Measurements from ENCODE around the gene DIAPH1.

Gene DIAPH1

DNA sequence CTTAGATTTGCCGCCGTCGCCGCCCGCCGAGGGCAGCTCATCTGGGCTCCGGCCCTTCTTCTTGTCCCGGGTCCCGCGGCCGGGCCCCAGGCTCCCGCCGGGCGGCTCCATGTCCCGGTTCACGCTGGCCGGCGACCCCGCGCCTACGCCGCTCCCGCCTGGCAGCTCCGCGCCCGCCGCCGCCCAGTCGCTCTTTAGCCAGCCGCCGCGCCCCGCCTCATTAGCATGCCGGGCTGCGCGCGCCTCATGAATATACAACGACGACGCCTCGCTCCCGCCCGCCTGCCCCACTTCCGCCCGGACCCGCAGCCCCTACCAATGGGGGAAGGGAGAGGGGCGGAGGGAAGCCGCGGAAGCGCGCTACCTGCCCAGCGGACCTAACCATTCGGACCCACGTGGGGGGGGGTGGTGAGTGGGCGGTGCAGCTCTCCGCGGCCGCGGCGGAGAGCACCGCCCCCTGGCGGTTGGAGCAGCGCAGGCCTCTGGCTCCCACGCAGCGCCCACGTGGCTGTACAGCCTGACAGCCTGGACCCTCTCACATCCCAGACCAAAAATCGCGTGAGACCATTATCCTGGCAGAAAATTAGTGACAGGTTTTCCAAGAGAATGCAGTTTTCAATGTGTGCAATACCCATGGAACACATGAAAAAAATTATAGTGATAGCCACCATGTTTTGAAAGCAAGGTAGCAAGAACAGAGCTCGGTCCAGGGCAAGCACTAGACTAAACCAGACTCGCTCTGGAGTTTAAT is at the start of gene DIAPH1:
TSS of gene DIAPH1 (minus strand) at position 197 of the 751 bp plus-strand sequence. CDS start at position 111, 86 bp downstream.
- peak; percentile 96 to 99 (median 99) for DNase-seq (ENCODE audit: low read depth in 2 of 3, low spot score in 1 of 3)

DNA sequence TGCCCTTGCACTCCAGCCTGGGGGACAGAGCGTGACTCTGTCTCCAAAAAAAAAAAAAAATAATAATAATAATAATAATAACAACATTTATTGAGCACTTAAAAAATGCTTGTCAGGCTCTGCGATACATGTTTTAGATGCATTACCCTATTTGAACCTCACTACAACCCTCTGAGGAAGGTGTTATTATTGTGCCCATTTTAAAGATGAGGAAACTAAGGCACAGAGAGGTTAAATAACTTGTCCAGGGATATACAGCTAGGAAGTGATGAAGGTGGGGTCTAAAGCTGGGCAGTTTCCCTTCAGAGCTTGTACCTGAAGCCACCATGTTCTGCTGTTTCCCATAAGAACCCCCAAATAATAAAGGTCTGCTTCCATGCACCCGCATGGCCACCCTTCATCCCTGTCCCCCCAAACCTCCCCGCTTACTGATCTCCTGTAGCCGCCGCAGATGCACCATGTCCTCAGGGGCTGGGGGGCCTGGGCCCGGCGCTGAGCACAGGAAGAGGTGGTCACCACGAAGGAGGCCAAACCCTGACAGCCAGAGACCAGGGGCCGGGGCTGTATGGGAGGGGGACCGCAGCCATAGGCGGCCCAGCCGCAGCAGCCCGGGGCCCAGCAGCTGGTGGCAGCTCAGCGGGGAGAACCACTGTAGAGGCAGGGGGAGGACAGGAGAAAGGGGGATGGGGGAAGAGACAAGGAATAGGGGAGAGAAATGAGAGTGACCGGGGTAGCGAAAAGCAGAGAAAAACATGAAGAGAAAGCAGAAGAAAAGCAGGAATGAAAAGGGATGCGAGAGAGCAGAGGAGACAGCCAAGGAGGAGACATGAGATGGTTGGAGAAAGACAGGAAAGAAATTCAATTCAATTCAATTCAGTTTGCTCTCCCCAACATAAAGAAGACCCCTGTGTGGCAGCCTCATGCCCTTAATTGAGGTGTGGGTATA is 47.5 kb upstream of the DIAPH1 start:
- no peak for DNase-seq (ENCODE audit: low read depth in 2 of 3, low spot score in 1 of 3)

DNA sequence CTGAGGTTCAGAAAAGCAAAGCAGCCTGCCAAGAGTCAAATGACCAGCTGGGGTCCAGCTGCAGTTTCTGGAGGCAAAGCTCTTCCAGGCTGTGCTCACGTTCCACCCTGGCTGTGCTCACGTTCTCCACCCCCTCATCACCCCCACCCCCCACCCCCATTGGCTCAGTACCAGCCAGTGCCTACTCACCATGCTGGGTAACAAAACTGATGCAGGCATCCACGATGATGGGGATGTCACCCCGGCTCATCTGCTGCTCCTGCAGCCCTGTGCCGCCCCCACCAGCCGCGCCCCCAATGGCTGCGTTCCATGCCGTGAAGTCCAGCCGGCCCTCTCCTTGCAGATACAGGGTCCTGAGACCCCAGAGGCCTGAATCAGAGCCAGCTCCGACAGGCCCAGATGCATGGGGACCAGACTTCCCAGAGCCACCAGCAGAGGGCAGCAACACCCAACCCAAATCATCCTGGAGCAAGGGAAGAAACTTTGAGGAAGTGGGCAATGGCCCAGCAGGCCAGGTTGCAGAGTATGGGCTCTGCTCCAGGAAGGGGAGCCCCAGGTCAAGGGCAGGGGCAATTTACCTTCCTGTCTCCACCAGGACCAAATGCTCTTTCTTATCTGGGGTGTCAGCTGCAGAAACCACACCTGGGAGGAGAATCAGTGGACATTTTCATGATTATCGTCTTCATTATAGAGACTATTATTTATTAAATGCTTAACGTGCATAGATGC is 46.1 kb upstream of the DIAPH1 start:
- peak; percentile 59 to 80 (median 66) for DNase-seq (ENCODE audit: low read depth in 2 of 3, low spot score in 1 of 3)

DNA sequence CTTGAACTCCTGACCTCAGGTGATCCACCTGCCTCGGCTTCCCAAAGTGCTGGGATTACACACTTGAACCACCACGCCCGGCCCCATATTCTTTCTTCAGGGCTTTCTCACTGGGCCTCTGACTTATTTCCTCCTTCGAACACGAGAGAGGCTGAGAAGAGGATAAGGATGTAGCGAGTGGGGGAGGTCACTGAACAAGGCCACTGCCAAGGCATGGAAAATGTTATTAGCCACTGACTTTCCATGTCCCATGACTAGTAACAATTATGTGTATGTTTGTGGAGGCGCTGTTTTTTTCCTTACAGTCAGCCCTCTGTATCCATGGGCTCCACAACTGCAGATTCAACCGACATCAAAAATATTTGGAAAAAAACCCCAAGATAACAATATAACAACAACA is 44.7 kb upstream of the DIAPH1 start:
- no peak for DNase-seq (ENCODE audit: low read depth in 2 of 3, low spot score in 1 of 3)

DNA sequence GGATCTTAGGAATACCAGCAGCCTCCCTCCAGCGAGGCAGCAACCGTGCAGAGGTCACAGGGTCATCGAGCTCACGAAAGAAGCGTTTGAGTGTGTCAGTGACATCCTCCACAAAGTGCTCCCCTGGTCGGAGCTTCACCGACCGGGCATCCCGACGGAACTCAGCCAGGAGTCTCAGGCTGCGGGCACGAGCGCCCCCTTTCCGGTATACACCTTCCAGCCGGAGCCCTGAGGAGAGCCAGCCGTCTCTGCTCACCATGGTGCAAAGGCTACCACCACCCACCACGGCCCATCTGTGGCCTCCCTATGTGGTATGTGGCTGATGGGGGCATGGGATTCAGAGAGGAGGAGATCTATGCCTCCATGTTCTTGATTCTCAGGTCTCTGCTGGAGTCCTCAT is 43.2 kb upstream of the DIAPH1 start:
- DNase-seq (ENCODE audit: low read depth in 2 of 3, low spot score in 1 of 3) = no peak

DNA sequence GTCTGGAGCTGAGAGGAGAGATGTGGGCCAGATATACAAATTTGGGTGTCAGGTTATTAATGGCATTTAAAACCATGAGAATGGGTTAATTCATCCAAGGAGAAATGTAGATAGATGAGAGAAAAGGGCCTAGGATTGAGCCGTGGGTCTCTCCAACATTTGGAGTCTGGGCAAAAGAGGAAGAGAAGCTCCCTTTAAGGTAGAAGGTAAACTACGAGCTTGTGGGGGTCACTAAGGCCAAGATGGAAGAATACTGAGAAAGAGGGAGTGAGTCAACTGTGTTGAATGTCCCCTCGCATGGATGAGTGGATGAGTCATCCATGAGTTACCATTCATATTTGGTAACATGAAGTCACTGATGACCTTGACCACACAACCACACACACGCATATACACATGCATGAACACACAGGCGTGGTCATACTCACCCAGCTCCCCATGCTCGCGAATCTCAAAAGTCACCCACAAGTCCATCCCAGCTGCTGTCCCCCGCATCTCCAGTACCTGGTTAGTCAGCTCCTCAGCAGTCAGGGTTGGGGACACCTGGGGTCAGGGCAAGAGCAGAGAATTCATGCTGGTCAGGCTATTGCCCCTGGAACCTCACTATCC is 39.2 kb upstream of the DIAPH1 start:
- DNase-seq (ENCODE audit: low read depth in 2 of 3, low spot score in 1 of 3) = no peak

DNA sequence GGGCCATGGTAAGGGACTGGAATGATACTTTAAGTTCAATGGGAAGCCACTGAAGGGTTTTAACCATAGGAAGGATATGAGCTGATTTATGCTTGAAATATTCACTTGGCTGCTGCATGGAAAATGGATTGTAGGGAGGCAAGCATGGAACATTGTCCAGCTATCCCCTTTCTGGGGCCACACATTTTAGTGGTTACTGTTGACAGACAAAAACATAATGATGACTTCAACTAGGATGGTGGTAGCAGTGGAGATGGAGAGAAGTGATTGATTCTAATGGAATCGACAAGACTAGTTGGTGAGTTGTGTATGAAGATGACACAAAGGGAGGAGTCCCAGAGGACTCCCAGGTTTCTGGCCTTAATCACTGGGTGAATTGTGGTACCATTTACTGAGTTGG is 38.6 kb upstream of the DIAPH1 start:
- DNase-seq (ENCODE audit: low read depth in 2 of 3, low spot score in 1 of 3) = no peak

DNA sequence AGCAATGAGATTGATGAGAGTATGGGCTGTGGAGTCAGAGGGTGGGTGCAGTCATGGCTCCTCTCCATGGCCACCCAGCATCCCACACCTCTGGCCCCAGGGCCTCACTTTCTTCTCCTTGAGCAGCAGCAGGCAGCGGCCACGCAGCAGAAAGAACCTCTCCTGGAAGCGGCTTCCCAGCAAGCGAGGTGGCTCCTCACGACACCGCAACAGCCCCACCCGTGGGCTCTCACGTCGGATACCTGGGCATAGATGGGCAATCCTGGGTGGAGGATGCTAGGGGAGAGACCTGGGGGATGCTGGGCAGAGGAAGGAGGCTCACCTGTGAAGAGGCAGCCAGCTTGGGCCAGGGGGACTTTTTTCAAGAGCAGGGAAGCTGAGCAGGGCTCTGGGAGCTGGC is 37.6 kb upstream of the DIAPH1 start:
- DNase-seq (ENCODE audit: low read depth in 2 of 3, low spot score in 1 of 3) = no peak

DNA sequence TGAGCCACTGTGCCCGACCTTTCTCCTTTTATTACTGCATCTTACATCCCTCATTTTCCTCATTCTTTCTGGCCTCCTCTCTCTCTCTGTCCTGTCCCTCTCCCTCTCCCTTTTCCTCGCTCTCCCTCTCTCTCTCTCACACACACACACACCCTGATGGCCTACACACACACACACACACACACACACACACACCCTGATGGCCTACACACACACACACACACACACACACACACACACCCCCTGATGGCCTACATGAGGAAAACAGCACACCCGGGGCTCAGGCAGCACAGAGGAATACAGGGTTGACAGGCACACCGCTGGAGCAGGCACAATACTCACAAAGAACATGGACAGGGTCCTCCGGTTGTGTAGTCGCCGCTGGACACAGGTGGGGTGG is 36.2 kb upstream of the DIAPH1 start:
- DNase-seq (ENCODE audit: low read depth in 2 of 3, low spot score in 1 of 3) = no peak

DNA sequence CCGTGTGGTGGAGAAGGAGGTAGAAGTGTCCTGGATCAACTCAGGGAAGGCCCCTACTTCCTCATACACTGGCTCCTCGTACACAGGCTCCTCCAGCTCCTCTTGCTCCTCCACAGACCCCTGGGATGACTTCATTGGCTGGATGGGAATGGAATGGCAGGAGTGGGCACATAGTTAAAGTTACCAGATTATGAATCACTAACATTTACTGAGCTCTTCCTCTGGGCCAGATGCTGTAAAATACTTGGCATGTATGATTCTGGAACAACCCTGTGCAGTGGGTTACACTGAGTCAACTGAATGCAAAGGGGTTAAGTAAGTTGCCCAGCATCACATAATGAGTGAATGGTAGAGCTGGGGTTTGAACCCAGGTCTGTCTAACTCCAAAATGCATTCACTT is 35.5 kb upstream of the DIAPH1 start:
- no peak for DNase-seq (ENCODE audit: low read depth in 2 of 3, low spot score in 1 of 3)

DNA sequence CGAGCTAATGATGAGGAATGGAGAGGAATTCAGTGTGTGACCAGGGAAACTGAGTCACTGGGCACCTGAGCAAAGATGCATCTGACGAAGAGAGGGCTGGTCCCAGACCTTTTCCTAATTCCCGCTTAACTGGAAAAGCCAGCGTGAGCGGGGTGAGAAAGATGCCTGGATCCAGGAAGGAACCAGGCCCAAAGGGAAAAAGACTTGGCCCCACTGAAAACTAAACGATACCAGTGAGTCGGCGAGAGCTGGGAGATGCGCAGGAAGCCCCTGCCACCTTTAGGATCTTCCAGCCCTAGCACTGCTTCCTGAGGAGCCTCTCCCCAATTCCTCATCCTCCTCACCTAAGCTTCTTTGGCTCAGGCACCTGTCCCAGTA is 32.9 kb upstream of the DIAPH1 start:
- no peak for DNase-seq (ENCODE audit: low read depth in 2 of 3, low spot score in 1 of 3)

DNA sequence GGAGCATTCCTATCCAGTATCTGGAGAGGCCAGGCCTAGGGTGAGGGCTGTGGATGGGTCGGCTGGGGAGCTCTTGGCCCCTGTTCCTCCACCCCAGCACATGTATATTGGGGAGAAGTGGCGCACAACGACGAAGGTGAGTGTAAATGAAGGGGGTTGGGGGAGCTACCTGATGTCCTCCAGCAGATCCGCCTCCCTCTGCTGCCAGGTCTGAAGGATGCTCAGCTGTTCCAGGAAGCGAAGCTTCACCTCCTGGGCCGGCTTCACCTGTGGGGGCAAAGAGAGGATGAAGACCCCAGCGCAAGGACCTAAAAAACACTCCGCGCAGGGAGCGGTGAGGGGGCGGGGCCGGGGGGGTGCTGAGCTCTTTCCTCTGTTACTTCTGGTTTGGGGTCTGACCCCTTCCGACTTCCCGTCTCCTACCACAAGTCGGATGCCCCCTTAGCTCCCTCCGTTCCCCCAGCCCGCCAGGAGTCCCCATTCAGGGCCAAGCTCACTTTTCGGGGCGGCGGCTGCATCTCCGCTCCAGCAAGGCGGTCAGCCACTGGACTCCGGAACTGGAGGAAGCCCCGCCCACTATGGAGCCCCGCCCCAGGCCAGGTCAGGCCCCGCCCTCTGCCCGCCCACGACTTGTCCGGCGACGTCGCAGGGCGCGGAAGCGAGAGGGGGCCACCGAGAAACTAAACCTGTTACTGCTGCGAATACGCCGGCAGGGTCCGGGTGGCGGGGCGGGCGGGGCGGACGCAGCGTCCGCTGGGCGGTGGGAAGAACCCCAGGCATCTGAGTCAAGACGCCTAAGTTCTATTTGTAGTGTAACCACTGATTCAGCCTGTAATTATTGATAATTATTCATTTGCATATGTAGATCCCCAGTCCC is 32.3 kb upstream of the DIAPH1 start, which contains the start of gene FCHSD1:
TSS of gene FCHSD1 (minus strand) at position 568 of the 877 bp plus-strand sequence. CDS start at position 518, 50 bp downstream.
- DNase-seq (ENCODE audit: low read depth in 2 of 3, low spot score in 1 of 3) = peak; percentile 68 to 84 (median 77)

DNA sequence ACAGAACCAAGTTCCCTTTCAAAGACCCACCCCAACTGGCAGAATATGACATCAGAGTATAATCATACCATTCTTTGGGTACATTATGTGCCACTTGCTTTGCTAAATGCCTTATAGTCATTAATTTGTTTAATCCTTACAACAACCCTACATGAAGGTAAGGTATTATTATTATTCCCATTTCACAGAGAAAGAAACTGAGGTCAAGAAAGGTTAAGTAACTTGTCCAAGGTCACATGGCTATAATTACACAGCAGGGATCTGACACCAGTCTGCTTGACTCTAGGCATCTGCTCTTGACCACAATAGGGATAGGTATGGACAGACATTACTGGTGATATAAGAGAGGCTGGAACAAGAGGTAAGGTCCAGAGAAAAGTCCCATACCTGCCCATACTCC is 31.2 kb upstream of the DIAPH1 start:
- DNase-seq (ENCODE audit: low read depth in 2 of 3, low spot score in 1 of 3) = no peak

DNA sequence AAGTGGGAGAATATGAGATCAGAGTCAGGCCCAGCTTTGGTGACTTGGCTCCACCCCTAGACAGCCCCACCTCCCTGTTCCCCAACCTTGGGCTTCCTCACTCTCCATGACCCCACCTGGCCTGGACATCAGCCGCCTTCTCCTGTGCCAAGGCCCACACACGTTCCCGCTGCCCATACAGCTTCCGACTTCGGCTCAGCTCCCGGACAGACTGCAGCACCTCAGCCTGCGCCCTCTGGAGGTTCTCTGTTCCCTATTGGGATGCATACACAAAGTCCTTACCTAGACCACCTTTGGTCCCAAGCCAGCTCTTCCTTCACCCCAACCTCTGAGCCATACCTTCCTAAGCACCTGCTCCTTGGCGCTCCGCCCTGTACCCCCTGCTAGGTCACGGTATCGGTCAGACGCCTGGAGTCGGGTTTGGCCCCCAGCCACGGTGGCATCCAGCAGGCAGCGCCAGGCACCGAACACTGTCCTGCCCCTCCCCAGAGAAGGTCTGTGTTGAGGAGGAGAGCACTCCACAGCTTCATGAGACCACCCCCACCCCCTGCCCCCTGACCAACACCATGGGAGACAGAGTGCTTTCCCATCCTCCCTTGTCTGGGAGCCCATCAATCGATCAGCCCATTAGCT is 30.4 kb upstream of the DIAPH1 start:
- DNase-seq (ENCODE audit: low read depth in 2 of 3, low spot score in 1 of 3) = no peak

DNA sequence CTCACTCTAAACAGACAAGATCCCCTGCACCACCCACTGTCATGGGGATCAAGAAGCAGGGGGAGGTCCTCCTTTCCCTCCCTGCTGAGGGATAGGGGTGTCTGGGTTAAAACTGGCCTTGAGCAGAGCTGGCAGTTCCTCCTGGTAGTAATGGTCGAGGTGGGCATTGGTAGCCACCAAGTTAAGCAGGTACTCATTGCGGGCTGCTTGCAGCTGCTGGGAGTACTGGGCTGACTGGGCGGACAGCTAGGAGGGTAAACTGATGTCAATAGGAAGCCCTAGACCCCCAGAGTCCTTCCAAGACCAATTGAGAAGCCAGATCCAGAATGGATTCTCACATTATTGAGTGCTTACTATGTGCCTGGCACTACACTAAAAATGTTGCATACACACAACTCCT is 29.1 kb upstream of the DIAPH1 start:
- DNase-seq (ENCODE audit: low read depth in 2 of 3, low spot score in 1 of 3) = no peak

DNA sequence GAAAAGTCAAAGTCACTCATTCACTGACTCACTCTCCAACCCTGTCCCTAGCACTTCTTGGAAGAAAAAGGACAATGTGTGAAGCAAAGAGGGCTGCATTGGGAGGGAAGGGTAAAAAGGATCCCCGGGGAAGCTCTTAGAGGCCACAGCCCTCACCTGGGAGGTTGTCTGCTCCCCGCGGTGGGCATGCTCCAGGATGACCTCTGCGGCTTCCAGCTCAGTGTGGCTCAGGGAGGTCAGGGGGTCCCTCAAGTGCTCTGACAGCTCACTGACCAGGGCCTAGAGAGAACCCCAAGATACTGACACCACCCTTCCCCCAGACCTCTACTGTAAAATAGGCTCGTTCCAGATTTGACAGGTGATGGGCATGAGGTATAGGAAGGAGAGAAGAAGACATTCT is 28.4 kb upstream of the DIAPH1 start:
- no peak for DNase-seq (ENCODE audit: low read depth in 2 of 3, low spot score in 1 of 3)

DNA sequence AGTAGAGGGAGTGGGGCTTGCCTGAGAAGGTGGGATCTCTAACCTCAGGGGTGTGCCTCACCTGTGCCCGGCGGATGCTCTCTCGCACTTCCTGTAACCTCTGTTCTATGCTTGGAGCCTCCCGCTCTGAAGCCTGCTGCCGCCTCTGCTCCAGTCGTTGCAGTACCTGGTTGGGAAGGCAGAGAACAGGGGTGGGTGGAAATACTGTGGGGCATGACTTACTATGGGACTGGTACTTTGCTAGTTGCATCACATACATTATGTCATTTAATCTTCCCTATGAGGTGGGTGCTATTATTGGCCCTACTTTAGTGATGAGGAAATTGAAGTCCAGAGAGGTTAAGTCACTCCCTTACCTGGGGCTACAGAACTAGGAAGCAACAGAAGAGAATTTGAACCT is 27.2 kb upstream of the DIAPH1 start:
- no peak for DNase-seq (ENCODE audit: low read depth in 2 of 3, low spot score in 1 of 3)

DNA sequence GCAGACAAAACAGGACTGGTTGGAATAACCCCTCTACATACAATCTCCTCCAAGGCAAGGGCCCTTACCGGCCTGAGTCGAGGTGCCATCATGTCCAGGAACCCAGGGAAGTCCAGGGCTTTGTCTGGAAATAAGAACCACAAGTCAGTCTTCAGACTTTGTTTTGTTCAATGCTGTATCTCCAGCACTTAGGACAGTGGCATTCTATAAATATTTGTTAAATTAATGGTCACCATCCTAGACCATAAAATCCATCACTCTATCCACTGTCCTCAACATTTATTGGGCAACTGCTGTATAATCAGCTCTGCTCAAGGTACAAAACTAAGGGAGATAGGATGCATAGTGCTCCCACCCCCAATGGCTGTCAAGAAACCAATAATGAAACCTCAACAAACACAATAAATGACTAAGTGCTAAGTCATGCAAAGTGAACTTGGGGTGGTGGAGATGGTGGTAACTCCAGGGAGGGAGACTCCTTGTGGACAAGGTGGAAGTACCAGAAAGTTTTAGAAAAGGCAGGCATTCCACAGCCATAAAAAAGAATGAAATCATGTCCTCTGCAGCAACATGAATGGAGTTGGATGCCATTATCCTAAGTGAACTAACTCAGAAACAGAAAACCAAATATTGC is 23.0 kb upstream of the DIAPH1 start:
- no peak for DNase-seq (ENCODE audit: low read depth in 2 of 3, low spot score in 1 of 3)

DNA sequence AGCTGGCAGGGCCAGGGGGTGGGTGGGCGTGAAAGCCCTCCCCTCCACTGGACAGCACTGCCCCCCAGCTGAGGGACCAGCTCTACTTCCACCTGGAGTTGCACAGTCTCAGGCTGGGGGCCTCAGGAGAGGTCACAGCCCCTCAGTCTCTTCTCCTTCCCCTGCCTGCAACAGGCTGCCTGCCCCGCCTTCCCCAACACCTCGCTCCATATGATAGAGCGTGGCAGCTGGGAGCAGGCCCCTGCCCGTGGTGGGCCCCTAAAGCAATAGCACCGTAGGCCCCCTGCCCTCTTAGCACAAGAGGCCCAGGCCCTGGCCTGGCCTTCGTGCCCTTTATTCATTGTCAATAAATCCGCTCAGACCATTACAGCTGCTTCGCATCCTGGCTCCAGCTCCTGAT is 21.9 kb upstream of the DIAPH1 start:
- DNase-seq (ENCODE audit: low read depth in 2 of 3, low spot score in 1 of 3) = no peak
